Measurements from ENCODE around the gene SIK3.

SIK3 gene

GRCh38 chr11:116828632-116829524 lies 269.4 kb downstream of the SIK3 start:
- DNase-seq (ENCODE audit: extremely low read depth, low read depth) = no peak
- H3K4me3 ChIP-seq (replicated peaks; ENCODE audit: low read depth, low read length) = no peak overlapping the region
- no peak for TF ChIP-seq CTCF (IDR thresholded peaks at IDR 0.05; ENCODE audit: low read depth, low read length, missing control alignments)

- TF ChIP-seq CTCF (IDR thresholded peaks at IDR 0.05; ENCODE audit: low read depth, low read length, missing control alignments) = no peak
- DNase-seq (ENCODE audit: extremely low read depth, low read depth) = no peak
- H3K4me3 ChIP-seq (replicated peaks; ENCODE audit: low read depth, low read length) = no peak overlapping the region
Measured at GRCh38 chr11:116827461-116827860, 270.8 kb downstream of the SIK3 start.

- no peak overlapping the region for H3K4me3 ChIP-seq (replicated peaks; ENCODE audit: low read depth, low read length)
- no peak for DNase-seq (ENCODE audit: extremely low read depth, low read depth)
- TF ChIP-seq CTCF (IDR thresholded peaks at IDR 0.05; ENCODE audit: low read depth, low read length, missing control alignments) = no peak
Measured at GRCh38 chr11:116826751-116827431, 271.3 kb downstream of the SIK3 start.

- H3K4me3 ChIP-seq (replicated peaks; ENCODE audit: low read depth, low read length) = no peak overlapping the region
- DNase-seq (ENCODE audit: extremely low read depth, low read depth) = no peak
- no peak for TF ChIP-seq CTCF (IDR thresholded peaks at IDR 0.05; ENCODE audit: low read depth, low read length, missing control alignments)
Measured at GRCh38 chr11:116825854-116826750, 272.1 kb downstream of the SIK3 start.

- DNase-seq (ENCODE audit: extremely low read depth, low read depth) = no peak
- no peak for TF ChIP-seq CTCF (IDR thresholded peaks at IDR 0.05; ENCODE audit: low read depth, low read length, missing control alignments)
- H3K4me3 ChIP-seq (replicated peaks; ENCODE audit: low read depth, low read length) = no peak overlapping the region
Measured at GRCh38 chr11:116825434-116825833, 272.8 kb downstream of the SIK3 start.

GRCh38 chr11:116823031-116823843 lies 275.0 kb downstream of the SIK3 start, which contains the start of gene APOA4:
TSS of gene APOA4 (minus strand) at chr11:116823304. CDS start at chr11:116823191, 113 bp downstream.
- H3K4me3 ChIP-seq (replicated peaks; ENCODE audit: low read depth, low read length) = no peak within 1 kb of the TSS
- no peak for DNase-seq (ENCODE audit: extremely low read depth, low read depth)
- TF ChIP-seq CTCF (IDR thresholded peaks at IDR 0.05; ENCODE audit: low read depth, low read length, missing control alignments) = no peak

Measured in HFF-Myc (cell line).